PC-9 (cell line): ENCODE data around the gene POLA1. TPM values are rescaled to one million over a fixed set of nuclear protein-coding genes. Genes with fewer than 3 reads are reported as not detected.
A peak's percentile ranks its signal among the peaks of the same experiment; 100 is the strongest.

ENCODE experiments used
- BruUV-seq: library from RNA; stranded (reverse); fragments of 400-500 nt; replicated peaks from 2 replicates; lab custom pipeline; 2021; lab: Mats Ljungman, UMichigan
- CTCF ChIA-PET: fragments of 300-600 bp; sonication (Branson Sonifier 250); formaldehyde crosslinking; loops from one replicate; lab custom pipeline; 2022; ENCODE audit warnings: antibody characterized with exemption; lab: Charles Lee
- POLR2A ChIA-PET: fragments of 300-600 bp; sonication (Branson Sonifier 250); formaldehyde crosslinking; loops from one replicate; lab custom pipeline; 2022; ENCODE audit warnings: antibody characterized with exemption; ENCODE audit not compliant: unreplicated experiment; lab: Charles Lee
- DNase-seq, 2 experiments: peaks; one replicate each; pipeline versions ENCODE4 v3.0.0 to v3.0.0-alpha.2; 2015 to 2022; ENCODE audit warnings: mixed read lengths in 1 of 2
- H2AFZ ChIP-seq: fragments of 200-600 bp; sonication (generic); 2 replicates; pipeline ENCODE4 v1.8.1; 2017; ENCODE audit warnings: antibody characterized with exemption
- H3F3A ChIP-seq: fragments of 200-600 bp; sonication (generic); 2 replicates; pipeline ENCODE4 v1.8.1; 2017; ENCODE audit warnings: antibody characterized with exemption, mild to moderate bottlenecking, low read depth; ENCODE audit not compliant: insufficient read depth
- H3K27ac ChIP-seq: fragments of 200-600 bp; sonication (generic); 2 replicates; pipeline ENCODE4 v1.6.1; 2016; ENCODE audit warnings: mixed run types
- H3K27me3 ChIP-seq: fragments of 200-600 bp; sonication (generic); 2 replicates; pipeline ENCODE4 v1.6.1; 2016; ENCODE audit warnings: low read depth, mixed run types; ENCODE audit not compliant: insufficient read depth
- H3K36me3 ChIP-seq: fragments of 200-600 bp; sonication (generic); 2 replicates; pipeline ENCODE4 v1.6.1; 2016; ENCODE audit warnings: low read depth, mixed run types
- H3K4me1 ChIP-seq: fragments of 200-600 bp; sonication (generic); replicated peaks from 2 replicates; pipeline ENCODE4 v1.6.1; 2016; ENCODE audit warnings: mixed run types; ENCODE audit not compliant: insufficient read depth
- H3K4me2 ChIP-seq: fragments of 200-600 bp; sonication (generic); 2 replicates; pipeline ENCODE4 v1.6.1; 2017; ENCODE audit warnings: mixed run types
- H3K4me3 ChIP-seq: fragments of 200-600 bp; sonication (generic); 2 replicates; pipeline ENCODE4 v1.6.1; 2016; ENCODE audit warnings: mixed run types
- H3K79me2 ChIP-seq: fragments of 200-600 bp; sonication (generic); 2 replicates; pipeline ENCODE4 v1.6.1; 2017; ENCODE audit warnings: low read depth, mixed run types
- H3K9me2 ChIP-seq: fragments of 200-600 bp; sonication (generic); 2 replicates; pipeline ENCODE4 v1.8.1; 2017; ENCODE audit warnings: mild to moderate bottlenecking; ENCODE audit not compliant: insufficient read depth
- H3K9me3 ChIP-seq: fragments of 200-600 bp; sonication (generic); 2 replicates; pipeline ENCODE4 v1.8.1; 2016; ENCODE audit warnings: low read depth; ENCODE audit not compliant: insufficient read depth
- H4K20me1 ChIP-seq: fragments of 200-600 bp; sonication (generic); 2 replicates; pipeline ENCODE4 v1.8.1; 2017; ENCODE audit not compliant: insufficient read depth
- CTCF ChIP-seq: fragments of 200-600 bp; sonication (generic); conservative IDR thresholded peaks from 2 replicates; pipeline ENCODE4 v1.6.1; 2017; ENCODE audit warnings: mixed run types, antibody characterized with exemption, mild to moderate bottlenecking, moderate library complexity
- EZH2 ChIP-seq: fragments of 200-600 bp; sonication (generic); IDR thresholded peaks from 2 replicates; pipeline ENCODE4 v1.8.0; 2017; ENCODE audit warnings: antibody characterized with exemption, low read depth
- intact Hi-C: fragments of 100-400 bp; cut with micrococcal nuclease; formaldehyde crosslinking; loops from one replicate; pipeline ENCODE4 v1.10.0; 2022; ENCODE audit not compliant: unreplicated experiment
- total RNA-seq: library from RNA; stranded (reverse); gene quantifications from 2 replicates; pipeline ENCODE4 v1.2.3, GENCODE V29; 2021

The POLA1 gene
- total RNA-seq, 1 experiment from 2014 or later, result 24.6 TPM

DNA sequence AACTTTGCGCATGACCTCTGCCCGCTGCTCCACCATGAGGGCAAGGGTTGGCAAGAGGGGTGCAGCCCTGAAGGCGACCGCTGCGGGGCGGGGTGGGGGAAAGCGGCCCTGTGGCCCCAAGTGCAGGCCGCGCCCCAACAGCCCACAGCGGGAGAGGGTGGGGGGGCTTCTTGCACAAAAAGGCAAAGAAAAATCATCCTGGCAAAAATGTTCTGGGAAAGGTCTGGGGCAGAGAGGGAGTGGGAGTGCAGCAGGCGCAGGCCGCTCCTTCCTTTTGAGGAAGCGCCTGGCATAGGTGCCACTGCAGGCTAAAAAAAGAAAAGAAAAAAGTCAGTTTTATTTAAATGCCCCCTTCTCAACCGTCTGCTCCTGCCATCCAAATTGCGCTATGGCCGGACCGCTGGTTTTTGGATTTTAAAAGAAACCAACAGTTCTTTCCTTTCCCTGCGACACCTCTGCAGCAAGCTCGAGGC lies 320.7 kb downstream of the POLA1 start:
- Histone ChIP-seq H3K9me3 (no peaks in the 10 kb centered on the region), H3K4me2 (no peak overlapping the region), H3F3A (no peaks in the 10 kb centered on the region), H3K27ac (no peak overlapping the region), H3K36me3 (no peaks in the 10 kb centered on the region), H3K4me1 (no peaks in the 10 kb centered on the region), H3K79me2 (no peaks in the 10 kb centered on the region), H3K27me3 (no peaks in the 10 kb centered on the region; the same call in 1 of the 2 replicates), H2AFZ (no peak overlapping the region), H4K20me1 (no peaks in the 10 kb centered on the region), H3K4me3 (no peak overlapping the region), H3K9me2 (no peaks in the 10 kb centered on the region)
- no peak for DNase-seq
- BruUV-seq, result no TSS peak
- ChIA-PET CTCF (no interaction called here), POLR2A (no interaction called here)
- no peak for TF ChIP-seq CTCF
- intact Hi-C loops, result loop anchor here (10.0 kb wide), 1 partner anchor 760 kb away; no protein-coding TSS in a partner anchor

DNA sequence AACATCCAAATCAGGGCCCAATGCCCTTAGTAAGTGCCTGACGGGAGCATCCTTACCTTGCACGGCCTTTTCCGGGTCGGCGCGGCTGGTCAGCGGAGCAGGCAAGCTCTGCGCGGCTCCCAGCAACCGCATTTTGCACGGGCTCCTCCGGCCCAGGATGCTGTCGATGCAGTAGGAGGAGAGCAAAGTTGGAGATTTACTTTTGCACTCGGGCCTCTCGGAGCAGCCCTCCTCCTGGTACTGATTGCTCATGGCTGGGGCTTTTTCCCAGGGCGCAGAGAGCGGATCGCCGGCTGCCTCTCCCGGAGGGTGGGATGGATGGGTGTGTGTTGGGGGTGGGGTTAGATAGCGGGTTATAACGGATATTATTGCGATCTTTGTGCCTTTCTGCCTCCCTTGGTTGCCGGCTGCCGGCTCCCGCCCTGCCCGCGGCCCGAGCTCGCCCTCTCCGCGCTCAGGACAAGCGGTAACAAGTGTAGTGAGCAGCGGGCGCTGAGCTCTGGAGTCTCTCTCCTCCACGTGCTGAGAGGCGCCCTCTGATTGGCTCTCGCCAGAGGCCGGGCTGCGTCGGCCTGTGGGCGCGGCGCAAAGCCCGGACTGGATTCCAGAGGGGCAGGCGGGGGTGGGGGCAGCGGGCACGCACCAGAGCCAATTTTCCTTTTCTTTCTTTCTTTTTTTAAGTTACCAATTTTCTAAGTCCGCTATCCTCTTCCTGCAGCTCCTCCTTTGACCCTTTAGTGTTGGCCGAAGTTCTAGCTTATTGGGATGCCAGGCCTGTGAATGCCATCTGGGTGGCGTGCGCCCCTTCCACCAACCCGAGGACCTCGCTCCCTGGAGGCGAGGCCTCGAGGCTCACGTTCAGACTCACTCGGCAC lies 322.0 kb downstream of the POLA1 start, which contains the start of gene ARX:
Gene ARX, minus strand, starts transcription at position 480 of the 875 bp plus-strand sequence. Its CDS starts 228 bp downstream, at position 252.
- BruUV-seq, result no TSS peak
- no peaks in the 10 kb centered on the region; the same call in 1 of the 2 replicates for H3K27me3 ChIP-seq
- H3K36me3 ChIP-seq, result no peaks in the 10 kb centered on the region
- DNase-seq, result peak in 1 of 2 experiments; percentile 38
- H3K9me2 ChIP-seq, result no peaks in the 10 kb centered on the region
- no peak within 1 kb of the TSS for H2AFZ ChIP-seq
- ChIA-PET POLR2A (no interaction called here), CTCF (interaction anchor here (0.8 kb wide), 1 partner anchor 13 kb away, joined by 9 read pairs; no protein-coding TSS in a partner anchor)
- H3K79me2 ChIP-seq, result no peaks in the 10 kb centered on the region
- no peaks in the 10 kb centered on the region for H3K9me3 ChIP-seq
- H3K4me1 ChIP-seq, result no peaks in the 10 kb centered on the region
- no peak within 1 kb of the TSS for H3K27ac ChIP-seq
- no peak within 1 kb of the TSS for H3K4me3 ChIP-seq
- TF ChIP-seq CTCF (no peak), EZH2 (no peak)
- no peaks in the 10 kb centered on the region for H4K20me1 ChIP-seq
- intact Hi-C loops, result loop anchor here (5.0 to 10.0 kb wide), 2 partner anchors 173 to 761 kb away; no protein-coding TSS in a partner anchor
- no peak within 1 kb of the TSS for H3K4me2 ChIP-seq
- no peaks in the 10 kb centered on the region for H3F3A ChIP-seq

DNA sequence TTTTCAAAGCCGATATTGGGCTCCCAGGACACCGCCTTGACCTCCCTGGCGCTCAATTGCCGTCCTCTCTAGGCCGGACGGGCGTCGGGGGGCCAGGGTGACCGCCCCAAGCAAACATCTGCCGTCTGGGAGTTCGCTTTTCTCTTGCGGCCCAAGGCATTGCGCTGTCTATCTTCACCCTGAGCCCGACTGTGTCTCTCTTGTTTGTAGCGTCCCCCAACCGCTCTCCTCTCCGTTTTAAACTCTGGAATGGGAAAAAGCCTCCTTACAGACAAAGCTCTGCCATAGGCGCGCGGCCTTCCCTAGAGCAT lies 322.6 kb downstream of the POLA1 start:
- TF ChIP-seq EZH2 (no peak), CTCF (no peak)
- Histone ChIP-seq H3K27me3 (no peaks in the 10 kb centered on the region; the same call in 1 of the 2 replicates), H3K9me2 (no peaks in the 10 kb centered on the region), H4K20me1 (no peaks in the 10 kb centered on the region), H3K9me3 (no peaks in the 10 kb centered on the region), H2AFZ (no peak overlapping the region), H3K4me2 (no peak overlapping the region), H3K79me2 (no peaks in the 10 kb centered on the region), H3K4me3 (no peak overlapping the region), H3K27ac (no peak overlapping the region), H3K36me3 (no peaks in the 10 kb centered on the region), H3K4me1 (no peaks in the 10 kb centered on the region), H3F3A (no peaks in the 10 kb centered on the region)
- no TSS peak for BruUV-seq
- DNase-seq, result no peak
- intact Hi-C loops, result loop anchor here (5.0 to 10.0 kb wide), 2 partner anchors 174 to 762 kb away; no protein-coding TSS in a partner anchor
- ChIA-PET CTCF (interaction anchor here (0.8 kb wide), 1 partner anchor 12 kb away, joined by 9 read pairs; no protein-coding TSS in a partner anchor), POLR2A (no interaction called here)
